ENCODE data around the gene SIKE1. TPM values are rescaled to one million over a fixed set of nuclear protein-coding genes. Genes with fewer than 3 reads are reported as not detected.

The SIKE1 gene
- polyA plus RNA-seq, 1 donor (not counting 4 experiments of a cell fraction or from before 2014, with no cell fraction given) = 40.3 TPM

DNA sequence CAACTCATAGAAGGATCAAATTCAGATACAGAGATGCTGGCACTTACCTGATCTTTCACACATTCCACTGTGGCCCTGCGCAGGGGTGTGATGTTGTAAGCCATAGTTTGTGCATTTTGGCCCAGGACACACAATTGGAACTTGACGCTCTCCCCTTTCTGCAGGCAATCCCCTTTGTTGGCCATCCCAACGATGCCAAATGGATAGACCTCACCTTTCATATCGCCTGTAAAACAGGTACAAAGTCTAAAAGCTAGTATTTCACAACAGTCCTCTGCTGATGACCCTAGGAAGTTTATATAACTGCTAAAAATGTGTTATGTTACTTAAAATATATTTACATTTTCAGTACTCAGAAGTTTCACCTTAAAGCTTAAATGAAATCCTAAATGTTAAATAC lies 60.0 kb downstream of the SIKE1 start:
- Histone ChIP-seq H3K4me2 (ENCODE audit: control insufficient read depth, extremely low read depth, insufficient read depth, low read depth, low read length) (no peak overlapping the region), H3K9me1 (ENCODE audit: control insufficient read depth, extremely low read depth, insufficient read depth, low read length) (no peaks in the 10 kb centered on the region), H4K20me1 (ENCODE audit: control insufficient read depth, extremely low read depth, insufficient read depth, low read length) (no peaks in the 10 kb centered on the region), H3K27ac (ENCODE audit: control insufficient read depth, insufficient read depth, low read length) (no peak overlapping the region), H3K36me3 (ENCODE audit: control insufficient read depth in 2 of 2, extremely low read depth in 1 of 2, insufficient read depth in 2 of 2, low read length in 2 of 2) (peaks cover 17 to 34% of the 10 kb centered on the region in 2 experiments), H3K79me2 (ENCODE audit: control insufficient read depth, insufficient read depth, low read length) (peaks cover 10% of the 10 kb centered on the region), H3K4me3 (ENCODE audit: control insufficient read depth in 2 of 3, extremely low read depth in 1 of 3, insufficient read depth in 2 of 3, low read depth in 1 of 3, low read length in 3 of 3) (no peak overlapping the region), H3K27me3 (ENCODE audit: control insufficient read depth, extremely low read depth, insufficient read depth, low read length) (no peaks in the 10 kb centered on the region), H3K4me1 (ENCODE audit: control insufficient read depth, extremely low read depth, insufficient read depth, low read length) (peaks cover 5% of the 10 kb centered on the region), H3K9me3 (ENCODE audit: control insufficient read depth, low read depth, low read length) (no peaks in the 10 kb centered on the region), H3K9ac (ENCODE audit: control insufficient read depth, extremely low read depth, insufficient read depth, low read length) (no peak overlapping the region), H2AFZ (ENCODE audit: control insufficient read depth, low read length) (no peak overlapping the region)
- DNase-seq (ENCODE audit: low read depth, low spot score) (no peak), FAIRE-seq (no peak)
- TF ChIP-seq EZH2 (IDR thresholded peaks at IDR 0.05; ENCODE audit: low read length) (no peak), CTCF (optimal IDR thresholded peaks at IDR 0.05 in 1 of 3, IDR thresholded peaks at IDR 0.05 in 1 of 3, conservative IDR thresholded peaks at IDR 0.05 in 1 of 3; ENCODE audit: extremely low read depth in 1 of 3, insufficient read depth in 2 of 3, low read length in 3 of 3) (no peak)
- dilution Hi-C loops (cut with MboI; ENCODE audit: extremely low pct_ligation_motif_present, low sequenced_read_pairs) = no loop called here

Small RNA genes lying within 50 kb of the gene (small RNA-seq; reads per million reads assigned to genes)
- gene RNY1P13 (ENCODE audit: insufficient read length in 3 of 3, low read depth in 3 of 3, low replicate concordance in 1 of 3) = 0 to 1.0 (median 0.25) reads per million in 3 experiments

Other genes with a start within 250 kb of the SIKE1 start
- gene BCAS2, start 199.1 kb downstream of the SIKE1 start, polyA plus RNA-seq = 28.4 to 60.8 TPM (median 31.8 TPM) in 3 replicates
- gene DENND2C, start 110.6 kb downstream of the SIKE1 start, polyA plus RNA-seq = 5.9 to 11.3 TPM (median 9.5 TPM) in 3 replicates
- gene AMPD1, start 85.1 kb downstream of the SIKE1 start, polyA plus RNA-seq = not detected in 3 replicates
- gene NRAS, start 63.9 kb downstream of the SIKE1 start, polyA plus RNA-seq = 24.5 to 49.5 TPM (median 42.1 TPM) in 3 replicates
- 190 to 268 TPM (median 249 TPM) in 3 replicates for gene CSDE1, start 22.7 kb downstream of the SIKE1 start, polyA plus RNA-seq
- not detected in 3 replicates for gene SYCP1, start 74.2 kb upstream of the SIKE1 start, polyA plus RNA-seq
- not detected in 3 replicates for gene TSHB, start 249.1 kb upstream of the SIKE1 start, polyA plus RNA-seq

Measured in keratinocyte (primary cell).